Heart left ventricle (tissue), 13 donors: ENCODE measurements around the gene ADM2.
"Not testable (repeated sequence)": the region's sequence is repeated elsewhere in the genome, so short reads cannot be mapped to it uniquely, and the experiment has no call there.

Experiments
- CTCF ChIP-seq, 12 donors: fragments of 200-600 bp; sonication (generic) in 4 of 12; IDR thresholded peaks; one replicate each; pipeline versions ENCODE4 v1.5.0 to v1.8.0; 2018 to 2022; ENCODE audit warnings: antibody characterized with exemption in 12 of 12, mild to moderate bottlenecking in 5 of 12
- POLR2A ChIP-seq, 2 donors: fragments of 450-650 bp; IDR thresholded peaks; one replicate each; pipeline ENCODE4 v1.6.1; 2017; ENCODE audit warnings: antibody characterized with exemption in 2 of 2, mild to moderate bottlenecking in 2 of 2, moderate library complexity in 2 of 2
- donor health status: ischemic (EF 13 %, LVEDD 7.1; RV severe dilation, severe dysfunction).
- donor health status: DM: no; HTN: yes; CAD: no.
- donor health status: DM: no; HTN: no; CAD: no.
- donor health status: ischemic (EF 25% LVEDD 6.9; RV normal size, moderate dysfunction).
- donor health status: ischemic (EF 25% LVEDD 5.7; RV mildly dilated, moderate dysfunction).
- donor health status: ischemic (EF 35%, LVEDD 5.7; RV mildly dilated, moderate dysfunction).
- donor health status: nonischemic (EF 11% LVEDD 7.7; RV severe dilation, severe dysfunction).
- donor health status: DM: yes; HTN: yes; CAD: no.
- donor health status: PGD.
- donor health status: ischemic (EF 29% LVEDD 5.4; RV normal size, mild dysfunction).
- donor health status: nonischemic (EF 23%, LVEDD 6.1; RV moderate dilation, normal function).

- TF ChIP-seq CTCF, POLR2A (IDR thresholded peaks at IDR 0.05): not testable (repeated sequence)
Measured at GRCh38 chr22:50432877-50433510, 48.3 kb upstream of the ADM2 start.
